HG02938 (cell line): ENCODE results near the gene CTNNA1.
"Not testable (repeated sequence)": the region's sequence is repeated elsewhere in the genome, so short reads cannot be mapped to it uniquely, and the experiment has no call there.

ENCODE experiments used
- ATAC-seq: cut with Tn5 transposase; IDR thresholded peaks from one replicate; pipeline ENCODE4 v1.9.1; 2021; ENCODE audit warnings: mild to moderate bottlenecking, moderate library complexity; ENCODE audit not compliant: unreplicated experiment

CTNNA1 gene

DNA sequence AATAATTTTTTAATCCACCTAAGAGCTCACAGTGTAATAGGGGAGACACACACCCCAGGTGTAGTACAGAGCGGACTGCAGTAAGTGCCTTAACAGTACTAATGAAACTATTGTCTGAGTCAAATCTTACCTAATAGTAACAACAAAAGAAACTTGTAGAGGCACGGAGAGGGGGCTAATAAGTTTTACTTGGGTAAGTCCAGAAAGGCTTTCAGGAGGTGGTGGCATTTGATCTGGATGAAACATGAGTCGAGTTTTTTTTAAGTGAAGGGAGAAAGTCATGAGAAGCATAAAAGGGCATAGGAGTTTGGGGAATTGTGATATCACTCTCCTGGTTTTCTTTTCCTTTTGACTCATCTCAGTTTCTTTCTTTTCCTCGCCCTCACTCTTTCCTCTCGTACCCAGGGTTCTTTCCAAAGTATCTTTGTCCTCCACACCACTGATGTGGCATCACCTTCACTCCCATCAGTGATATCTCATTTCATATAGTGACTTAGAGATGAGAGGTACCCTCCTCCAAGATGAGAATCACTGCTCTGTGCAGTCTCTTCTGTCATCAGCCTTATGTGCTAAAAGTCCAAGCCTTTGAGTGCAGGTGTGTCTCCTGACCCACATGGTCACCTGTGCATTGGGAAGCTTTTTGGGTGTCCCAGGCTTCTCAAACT is 2.0 kb downstream of the CTNNA1 start:
- ATAC-seq, result peak; percentile 76

- ATAC-seq, result no peak
These were observed 4.0 kb downstream of the CTNNA1 start for GRCh38 chr5:138757061-138757776.

GRCh38 chr5:138760448-138761110 is 7.4 kb downstream of the CTNNA1 start:
- ATAC-seq, result no peak

DNA sequence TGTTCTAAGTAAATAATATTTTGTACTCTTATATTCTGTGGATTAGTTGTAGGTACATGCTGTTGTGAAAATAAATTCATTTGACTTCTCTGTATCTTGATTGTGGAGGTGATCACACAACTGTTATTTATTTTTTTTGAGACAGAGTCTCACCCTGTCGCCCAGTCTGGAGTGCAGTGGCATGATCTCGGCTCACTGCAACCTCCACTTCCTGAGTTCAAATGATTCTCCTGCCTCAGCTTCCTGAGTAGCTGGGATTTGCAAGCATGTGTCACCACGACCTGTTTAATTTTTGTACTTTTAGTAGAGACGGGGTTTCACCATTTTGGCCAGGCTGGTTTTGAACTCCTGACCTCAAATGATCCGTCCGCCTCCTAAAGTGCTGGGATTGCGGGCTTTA is 7.9 kb downstream of the CTNNA1 start:
- ATAC-seq, result not testable (repeated sequence)

DNA sequence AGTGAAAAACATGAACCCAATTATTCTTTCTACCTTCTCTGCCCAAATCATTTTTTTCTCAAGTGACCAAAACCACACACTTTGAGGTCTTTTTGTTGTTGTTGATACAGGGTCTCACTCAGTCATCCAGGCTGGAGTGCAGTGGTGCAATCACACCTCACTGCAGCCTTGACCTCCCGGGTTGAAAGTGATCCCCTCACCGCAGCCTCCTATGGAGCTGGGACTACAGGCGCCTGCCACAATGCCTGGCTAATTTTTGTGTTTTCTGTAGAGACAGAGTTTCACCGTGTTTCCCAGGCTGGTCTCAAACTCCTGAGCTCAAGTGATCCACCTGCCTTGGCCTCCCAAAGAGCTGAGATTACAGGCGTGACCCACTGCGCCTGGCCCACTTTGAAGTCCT is 8.4 kb downstream of the CTNNA1 start:
- not testable (repeated sequence) for ATAC-seq

DNA sequence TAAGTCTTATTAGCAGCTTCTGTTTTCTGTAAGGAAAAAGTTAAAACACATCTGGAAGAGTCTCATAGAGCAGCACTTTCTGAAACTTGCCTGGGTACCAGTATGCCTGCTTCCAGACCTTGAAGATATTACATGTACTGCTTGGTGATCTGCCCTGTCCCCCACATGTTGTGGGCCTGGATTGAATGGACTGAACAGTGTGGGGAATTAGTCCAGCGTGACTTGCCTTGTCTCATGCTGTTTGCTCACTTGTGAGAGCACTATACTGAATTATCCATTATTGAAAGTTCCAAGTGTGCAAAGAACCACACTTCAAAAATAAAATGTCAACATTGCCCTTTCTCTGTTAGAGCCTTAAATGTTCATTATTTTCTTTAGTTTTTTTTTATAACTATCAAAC is 8.9 kb downstream of the CTNNA1 start:
- ATAC-seq, result no peak

DNA sequence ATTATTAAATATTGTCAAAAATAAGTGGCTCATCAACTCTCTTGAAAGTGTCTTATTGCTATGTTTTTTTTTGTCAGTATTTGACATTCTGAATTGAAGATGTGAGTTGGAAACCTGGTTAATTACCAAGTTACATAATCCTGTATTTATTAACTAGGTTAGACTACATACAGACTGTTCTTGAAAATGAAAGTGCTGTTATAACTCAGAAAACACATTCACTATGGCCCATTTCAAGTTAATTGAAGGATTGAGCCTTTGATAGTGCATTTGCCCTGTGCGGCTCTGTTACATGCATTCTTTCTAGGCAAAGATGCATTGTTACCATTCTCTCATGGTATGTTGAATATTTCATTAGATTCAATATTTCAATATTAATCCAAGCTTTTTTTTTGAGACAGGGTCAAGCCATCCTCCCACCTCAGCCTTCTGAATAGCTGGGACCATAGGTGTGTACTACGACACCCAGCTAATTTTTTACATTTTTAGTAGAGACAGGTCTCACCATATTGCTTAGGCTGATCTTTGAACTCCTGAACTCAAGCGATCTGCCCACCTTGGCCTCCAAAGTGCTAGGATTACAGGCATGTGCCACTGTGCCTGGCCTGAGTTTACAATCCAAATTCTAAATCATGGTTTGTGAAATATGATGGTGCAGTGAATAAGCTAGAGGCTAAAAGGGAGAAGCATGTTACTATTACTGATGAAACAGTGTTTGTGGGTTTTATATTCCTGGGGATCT is 10.0 kb downstream of the CTNNA1 start:
- no peak for ATAC-seq

DNA sequence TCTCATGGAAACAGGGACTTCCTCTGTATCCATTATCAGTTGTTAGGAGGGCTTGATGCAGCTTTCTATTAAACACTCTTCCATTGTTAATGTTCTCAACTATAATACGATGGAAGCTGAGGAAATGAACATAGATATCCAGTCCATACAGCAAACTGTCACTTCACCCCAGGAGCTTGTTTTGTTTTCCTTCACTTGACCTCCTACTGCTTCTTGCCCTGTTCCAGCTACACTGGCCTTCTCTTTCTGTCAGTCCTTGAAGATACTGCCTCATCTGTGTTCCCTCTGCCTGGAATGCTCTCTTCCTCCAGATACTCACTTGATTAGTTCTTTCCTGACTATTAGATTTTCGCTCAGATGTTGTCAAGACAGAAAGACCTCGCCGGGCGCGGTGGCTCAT is 17.1 kb downstream of the CTNNA1 start:
- ATAC-seq, result no peak

- ATAC-seq, result no peak
These were observed 17.8 kb downstream of the CTNNA1 start for GRCh38 chr5:138770977-138771376.

DNA sequence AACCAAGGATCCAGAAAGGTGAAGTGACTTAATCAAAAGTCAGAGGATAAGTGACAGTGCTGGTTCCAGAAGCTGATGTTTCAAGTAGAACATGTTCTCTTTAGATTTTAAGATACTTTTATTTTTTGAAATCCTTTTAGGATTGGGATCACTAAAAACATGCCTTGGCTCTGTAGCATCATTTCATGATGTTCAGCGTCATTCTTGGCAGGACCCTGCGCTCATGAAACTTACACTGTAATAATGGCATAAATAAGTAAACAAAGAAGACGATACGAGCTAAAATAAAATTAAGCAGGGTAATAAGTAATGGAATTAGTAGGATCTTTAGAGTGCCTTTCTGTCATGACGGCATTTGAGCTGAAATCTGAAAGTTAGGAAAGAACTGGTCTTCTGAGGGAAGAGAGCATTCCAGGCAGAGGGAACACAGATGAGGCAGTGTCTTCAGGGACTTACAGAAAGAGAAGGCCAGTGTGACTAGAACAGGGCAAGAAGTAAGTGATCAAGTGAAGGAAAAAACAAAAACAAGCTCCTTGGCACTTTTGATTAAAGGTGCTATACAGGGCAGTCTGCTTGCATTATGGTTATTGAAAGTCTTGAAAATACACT is 19.9 kb downstream of the CTNNA1 start:
- ATAC-seq, result no peak

- not testable (repeated sequence) for ATAC-seq
These were observed 20.4 kb downstream of the CTNNA1 start for GRCh38 chr5:138773624-138774023.

GRCh38 chr5:138775034-138775433 is 21.8 kb downstream of the CTNNA1 start:
- no peak for ATAC-seq

DNA sequence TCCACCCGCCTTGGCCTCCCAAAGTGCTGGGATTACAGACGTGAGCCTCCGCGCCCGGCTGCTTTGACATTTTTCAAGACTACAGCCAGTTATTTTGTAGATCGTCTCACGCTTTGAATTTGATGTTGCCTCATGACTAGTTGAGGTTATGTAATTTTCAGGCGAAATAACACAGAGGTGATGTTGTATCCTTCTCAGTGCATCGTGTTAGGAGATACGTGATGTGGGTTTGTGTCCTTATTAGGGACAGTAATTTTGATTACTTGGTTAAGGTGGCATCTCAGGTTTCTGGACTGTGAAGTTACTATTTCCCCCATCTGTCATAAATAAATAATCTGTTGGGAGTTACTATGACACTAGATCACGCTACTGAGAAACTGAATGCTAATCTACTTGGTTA is 25.0 kb downstream of the CTNNA1 start:
- ATAC-seq, result no peak

GRCh38 chr5:138783976-138784375 is 30.8 kb downstream of the CTNNA1 start:
- no peak for ATAC-seq

- no peak for ATAC-seq
These were observed 31.4 kb downstream of the CTNNA1 start for GRCh38 chr5:138784590-138784989.

- no peak for ATAC-seq
These were observed 36.6 kb downstream of the CTNNA1 start for GRCh38 chr5:138789771-138790242.

DNA sequence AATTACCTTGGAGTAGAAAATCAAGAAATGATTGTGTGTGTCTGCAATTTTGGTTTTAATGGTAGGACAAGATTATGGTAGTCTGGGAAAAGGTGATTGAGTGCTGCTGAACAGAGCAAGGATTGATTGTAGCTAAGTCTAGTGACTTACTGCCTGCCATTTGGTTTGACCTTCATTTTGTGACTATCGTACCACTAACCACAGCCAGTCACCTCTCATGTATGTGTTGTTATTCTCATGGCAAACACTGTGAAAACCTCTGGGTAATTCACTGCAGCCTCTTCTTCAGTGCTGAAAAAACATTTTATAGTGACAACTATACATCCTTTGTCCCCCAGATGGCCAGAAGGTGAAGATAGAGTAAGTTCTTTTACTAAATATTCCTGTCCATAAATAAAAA is 37.5 kb downstream of the CTNNA1 start:
- no peak for ATAC-seq

GRCh38 chr5:138792195-138792790 is 39.1 kb downstream of the CTNNA1 start:
- no peak for ATAC-seq

DNA sequence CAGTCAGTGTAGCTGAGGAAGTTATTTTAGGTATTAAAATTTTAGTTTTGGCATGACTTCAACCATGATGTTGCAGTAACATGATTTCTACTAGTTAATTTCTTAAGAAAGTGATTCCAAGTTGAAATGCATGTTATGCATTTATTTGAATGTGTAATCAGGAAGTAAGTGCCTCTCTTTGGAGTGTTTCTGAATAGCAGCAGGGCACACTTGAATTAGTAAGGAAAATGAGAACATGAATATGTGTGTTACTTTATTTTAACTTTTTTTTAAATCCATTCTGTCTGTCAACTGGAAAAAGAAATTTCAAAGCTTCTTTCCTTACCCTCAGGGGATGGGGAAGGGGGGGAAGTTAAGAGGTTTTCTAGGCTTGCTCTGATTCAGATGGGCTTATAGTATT is 40.4 kb downstream of the CTNNA1 start:
- ATAC-seq, result no peak

DNA sequence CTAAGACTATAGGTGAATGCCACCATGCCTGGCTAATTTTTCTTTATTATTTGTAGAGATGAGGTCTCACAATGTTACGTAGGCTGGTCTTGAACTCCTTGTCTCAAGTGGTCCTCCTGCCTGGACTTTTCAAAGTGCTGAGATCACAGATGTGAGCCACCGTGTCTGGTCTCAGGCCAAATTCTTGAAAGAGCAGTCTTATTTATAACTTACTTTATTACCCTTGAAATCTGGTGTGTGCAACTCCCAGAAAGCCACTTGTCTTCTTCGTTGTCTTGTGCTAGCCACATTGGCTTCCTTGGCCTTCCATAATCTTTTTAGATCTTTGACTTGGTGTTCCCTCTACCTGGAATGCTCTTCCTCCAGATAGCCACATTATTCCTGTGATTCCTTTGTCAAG is 50.1 kb downstream of the CTNNA1 start:
- ATAC-seq, result no peak
